G401 (cell line): Measurements from ENCODE around the gene EXD3. TPM values are rescaled to one million over a fixed set of nuclear protein-coding genes. Genes with fewer than 3 reads are reported as not detected.
"Not testable (repeated sequence)": the region's sequence is repeated elsewhere in the genome, so short reads cannot be mapped to it uniquely, and the experiment has no call there.

ENCODE experiments used
- DNase-seq: peaks from one replicate; pipeline ENCODE4 v3.0.0-alpha.2; 2015; ENCODE audit warnings: low spot score
- in situ Hi-C: cut with HindIII; loops from 2 replicates; pipeline ENCODE4 v1.10.0; 2016; ENCODE audit warnings: low sequenced_read_pairs, mixed read lengths
- total RNA-seq: library from RNA; depleted of rRNA; stranded (reverse); fragments of >200 nt; shearing (Covaris generic); gene quantifications from 2 replicates; pipeline ENCODE4 v1.2.3, GENCODE V29; 2014; rRNA removed

The EXD3 gene, protein sequence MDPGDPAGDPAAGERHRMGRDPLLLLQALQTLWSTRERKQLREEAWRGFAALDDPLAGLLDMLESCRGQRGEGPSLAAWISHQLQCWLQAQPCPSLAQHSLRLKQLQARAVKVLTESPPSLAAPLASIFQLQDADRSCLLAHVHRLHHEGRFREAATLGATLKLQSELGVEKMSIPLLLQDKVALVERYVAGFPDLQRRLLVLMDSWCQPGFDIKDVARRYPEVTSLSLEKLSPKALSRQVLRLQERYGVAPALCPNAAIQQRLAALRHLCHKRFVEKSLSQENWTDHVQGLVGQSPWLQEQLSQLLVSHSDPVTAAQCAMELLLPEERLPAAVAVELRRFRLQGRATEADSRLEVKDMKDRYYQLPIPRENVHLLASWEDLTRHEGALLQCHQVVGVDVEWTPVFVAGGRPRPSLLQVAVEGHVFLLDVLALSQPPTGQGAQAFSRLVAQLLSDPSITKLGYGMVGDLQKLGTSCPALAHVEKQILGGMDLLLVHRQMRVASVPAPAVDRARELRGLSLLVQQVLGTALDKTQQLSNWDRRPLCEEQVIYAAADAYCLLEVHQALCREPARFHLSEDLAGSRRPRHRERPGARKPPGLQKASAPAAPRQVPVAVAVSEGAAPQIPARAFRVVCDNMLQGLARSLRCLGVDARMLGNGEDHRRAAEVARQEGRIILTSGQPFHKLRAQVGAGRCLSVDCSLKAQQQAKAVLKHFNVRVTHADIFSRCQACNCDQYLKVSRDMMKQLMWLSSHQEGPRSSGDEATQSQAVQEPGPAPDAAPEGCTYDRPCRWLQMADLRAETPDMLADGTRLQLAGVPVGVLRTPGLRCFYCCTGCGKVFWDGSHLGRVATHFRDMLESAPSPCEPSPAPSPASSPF
- 4.8 and 7.9 TPM in 2 replicates for total RNA-seq

DNA sequence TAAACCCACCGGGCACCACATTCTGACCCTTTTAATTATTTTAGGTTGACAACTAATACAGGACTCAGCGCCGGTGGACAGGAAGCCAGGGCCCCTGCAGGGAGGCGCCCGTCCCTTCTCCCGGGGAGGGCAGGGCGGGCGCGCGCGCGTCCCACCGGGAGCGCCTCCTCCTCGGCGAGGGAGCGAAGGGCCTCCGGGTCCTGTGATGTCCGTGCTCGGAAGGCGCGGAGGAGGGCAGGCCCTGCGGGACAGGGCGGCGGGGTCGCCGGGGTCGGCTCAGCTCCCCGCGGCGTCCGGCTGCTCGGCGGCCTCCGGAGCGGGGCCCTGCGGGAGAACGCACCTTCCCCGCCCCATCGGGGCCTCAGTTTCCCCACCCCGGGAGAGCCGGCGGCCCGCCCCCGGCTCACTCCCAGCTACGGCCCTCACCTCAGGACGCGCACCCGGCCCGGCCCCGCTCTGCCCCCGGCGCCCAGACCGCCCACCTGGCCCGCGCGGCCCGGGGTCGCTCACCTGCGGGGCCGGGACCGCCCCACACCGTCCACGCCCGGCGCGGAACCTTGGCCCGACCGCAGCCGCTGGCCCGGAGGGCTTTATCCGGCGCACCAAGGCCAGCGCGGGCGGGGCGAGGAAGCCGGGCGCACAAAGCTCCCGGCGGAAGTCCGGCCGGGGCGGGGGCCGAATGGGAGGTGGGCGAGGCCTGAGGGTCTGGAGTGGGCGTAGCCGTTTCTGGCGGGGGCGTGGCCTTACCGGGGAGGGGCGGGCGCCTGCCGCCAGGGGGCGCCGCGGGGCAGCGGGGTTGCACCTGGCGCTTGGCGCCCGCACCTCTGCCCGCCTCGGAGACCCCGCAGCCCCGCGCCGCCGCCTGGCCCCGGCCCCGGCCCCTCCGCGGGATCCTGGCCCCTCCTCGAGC lies at the start of gene EXD3, which contains the start of gene NOXA1:
Gene EXD3 (minus strand): TSS at position 559 of the 910 bp plus-strand sequence. CDS start 27,805 bp downstream, outside the sequence.
Gene NOXA1 (plus strand): TSS at position 790 of the 910 bp plus-strand sequence. CDS start 137 bp downstream, outside the sequence.
- DNase-seq = peak; percentile 86
- in situ Hi-C loops = no loop called here

DNA sequence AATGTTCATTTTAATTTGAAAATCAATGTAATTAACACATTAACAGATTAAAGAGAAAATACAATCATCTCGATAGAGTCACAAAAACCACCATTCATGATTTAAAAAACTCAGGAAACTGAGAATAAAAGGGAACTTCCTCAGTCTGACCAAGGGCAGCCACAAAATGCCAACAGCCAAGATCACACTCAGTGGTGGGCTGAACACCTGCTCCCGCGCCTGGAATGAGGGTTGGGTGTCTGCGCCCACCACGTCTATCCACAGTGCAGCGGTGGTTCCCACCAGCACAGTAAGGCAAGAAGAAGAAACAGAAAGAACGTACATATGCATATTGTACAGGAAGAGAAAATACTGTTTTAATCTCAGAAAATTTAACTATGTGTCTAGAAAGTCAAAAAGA lies 47.8 kb upstream of the EXD3 start:
- in situ Hi-C loops = no loop called here
- DNase-seq = no peak

DNA sequence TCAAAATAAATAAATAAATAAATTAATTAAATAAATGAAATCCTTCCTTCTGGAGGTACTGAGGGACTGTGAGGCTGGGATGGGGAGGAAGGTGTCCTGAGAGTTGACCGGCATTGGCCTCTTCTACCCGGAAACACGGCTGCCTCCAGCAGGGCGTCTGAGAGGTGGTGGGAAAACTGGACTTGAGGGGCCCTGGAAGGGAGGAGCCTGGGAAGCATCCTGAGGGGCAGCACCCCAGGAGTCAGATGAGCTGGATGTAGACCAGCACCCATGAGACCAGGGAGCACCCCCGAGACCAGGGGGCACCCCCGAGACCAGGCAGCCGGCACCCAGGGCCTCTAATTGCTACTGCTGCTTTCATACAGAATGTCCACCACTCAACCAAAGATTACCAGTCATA lies 44.9 kb upstream of the EXD3 start:
- in situ Hi-C loops = no loop called here
- no peak for DNase-seq

DNA sequence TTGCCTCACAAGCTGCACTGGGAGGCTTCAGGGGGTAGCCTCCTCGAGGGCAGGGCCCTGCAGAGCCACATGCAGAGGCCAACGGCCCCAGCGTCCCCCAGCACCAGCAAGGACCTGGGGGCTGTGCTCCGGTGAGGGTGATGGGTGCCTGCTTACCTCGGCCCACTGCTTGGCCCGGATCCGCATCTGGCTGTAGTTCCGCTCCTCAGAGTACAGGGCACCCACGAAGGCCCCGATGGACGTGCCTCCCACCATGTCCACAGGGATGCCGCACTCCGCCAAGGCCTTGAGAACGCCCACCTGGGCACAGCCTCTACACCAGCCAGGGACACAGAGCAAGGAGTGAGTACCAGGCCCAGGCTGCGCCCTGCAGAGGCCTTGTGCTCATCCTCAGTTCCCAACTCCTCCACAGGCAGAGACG lies 44.2 kb upstream of the EXD3 start:
- in situ Hi-C loops = no loop called here
- no peak for DNase-seq

DNA sequence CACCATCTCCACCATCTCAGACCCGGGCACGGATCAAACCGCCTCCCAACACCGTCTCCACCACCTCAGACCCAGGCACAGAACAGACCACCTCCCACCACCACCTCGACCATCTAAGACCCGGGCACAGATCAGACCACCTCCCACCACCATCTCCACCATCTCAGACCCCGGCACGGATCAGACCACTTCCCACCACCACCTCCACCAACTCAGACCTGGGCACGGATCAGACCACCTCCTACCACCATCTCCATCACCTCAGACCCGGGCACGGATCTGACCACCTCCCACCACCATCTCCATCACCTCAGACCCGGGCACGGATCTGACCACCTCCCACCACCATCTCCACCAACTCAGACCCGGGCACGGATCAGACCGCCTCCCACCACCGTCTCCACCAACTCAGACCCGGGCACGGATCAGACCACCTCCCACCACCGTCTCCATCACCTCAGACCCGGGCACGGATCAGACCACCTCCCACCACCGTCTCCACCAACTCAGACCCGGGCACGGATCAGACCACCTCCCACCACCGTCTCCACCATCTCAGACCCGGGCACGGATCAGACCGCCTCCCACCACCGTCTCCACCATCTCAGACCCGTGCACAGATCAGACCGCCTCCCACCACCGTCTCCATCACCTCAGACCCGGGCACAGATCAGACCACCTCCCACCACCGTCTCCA lies 43.6 kb upstream of the EXD3 start:
- in situ Hi-C loops, DNase-seq: not testable (repeated sequence)

DNA sequence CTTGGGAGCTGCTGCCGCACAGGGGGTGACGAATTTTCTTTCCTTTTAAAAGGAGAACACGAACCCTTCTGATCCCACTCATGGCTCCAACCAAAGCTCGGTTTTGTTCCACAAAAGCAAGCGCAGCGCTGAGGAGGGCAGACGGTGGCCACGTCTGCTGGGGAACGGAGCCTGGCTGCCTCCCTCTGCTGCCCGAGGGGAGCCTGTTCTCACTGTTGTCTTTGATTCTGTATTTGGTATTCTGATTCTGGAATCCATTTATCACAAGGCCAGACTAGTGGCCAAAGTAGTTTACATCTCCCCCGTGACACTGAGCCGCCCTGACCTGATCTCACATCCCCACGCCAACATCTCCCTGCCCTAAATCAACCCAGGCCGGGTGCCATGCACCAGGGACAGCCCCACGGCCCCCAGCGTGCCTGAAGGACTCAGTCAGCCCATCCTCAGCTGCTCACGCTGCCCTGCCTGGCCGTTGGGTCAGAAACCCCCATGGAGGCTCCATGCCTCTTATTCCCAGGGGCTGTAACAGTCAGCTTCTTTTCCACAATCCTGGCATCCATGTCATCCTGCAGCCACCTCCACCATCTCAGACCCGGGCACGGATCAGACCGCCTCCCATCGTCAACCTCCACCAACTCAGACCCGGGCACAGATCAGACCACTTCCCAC lies 42.9 kb upstream of the EXD3 start:
- DNase-seq = no peak
- in situ Hi-C loops = no loop called here

DNA sequence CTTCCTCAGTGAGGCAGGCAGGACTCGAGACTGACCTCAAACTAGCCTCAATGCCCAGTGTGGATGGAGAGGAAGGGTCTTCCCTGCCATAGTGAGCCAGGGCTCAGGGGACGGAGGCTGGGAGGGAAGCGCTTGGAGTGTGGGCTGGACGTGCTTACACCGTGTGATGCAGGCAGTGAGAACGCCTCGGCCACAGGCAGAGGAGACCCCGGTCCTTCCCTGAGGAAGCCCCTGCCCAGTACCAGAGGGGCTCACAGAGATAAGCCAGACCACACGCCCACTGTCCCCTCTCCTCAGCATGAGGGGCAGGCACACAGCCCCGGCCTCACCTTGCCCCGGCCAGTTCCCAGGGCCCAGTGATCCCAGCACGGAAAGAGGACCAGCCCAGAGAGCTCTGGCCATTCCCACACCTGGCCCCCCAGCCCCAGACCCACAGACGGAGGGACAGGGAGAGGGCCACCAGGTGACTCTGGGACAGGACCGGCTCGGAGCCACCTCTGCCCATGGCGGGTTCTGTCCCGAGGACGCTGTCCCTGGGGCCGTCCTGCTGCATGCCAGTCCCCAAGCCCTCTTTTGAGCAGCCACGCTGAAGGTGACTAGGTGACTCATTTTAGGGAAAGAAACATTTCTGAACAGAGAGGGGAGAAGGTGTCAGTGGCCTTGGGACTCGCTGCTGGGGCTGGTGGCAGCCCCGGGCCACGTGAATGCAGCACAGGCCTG lies 42.2 kb upstream of the EXD3 start:
- in situ Hi-C loops = no loop called here
- no peak for DNase-seq

DNA sequence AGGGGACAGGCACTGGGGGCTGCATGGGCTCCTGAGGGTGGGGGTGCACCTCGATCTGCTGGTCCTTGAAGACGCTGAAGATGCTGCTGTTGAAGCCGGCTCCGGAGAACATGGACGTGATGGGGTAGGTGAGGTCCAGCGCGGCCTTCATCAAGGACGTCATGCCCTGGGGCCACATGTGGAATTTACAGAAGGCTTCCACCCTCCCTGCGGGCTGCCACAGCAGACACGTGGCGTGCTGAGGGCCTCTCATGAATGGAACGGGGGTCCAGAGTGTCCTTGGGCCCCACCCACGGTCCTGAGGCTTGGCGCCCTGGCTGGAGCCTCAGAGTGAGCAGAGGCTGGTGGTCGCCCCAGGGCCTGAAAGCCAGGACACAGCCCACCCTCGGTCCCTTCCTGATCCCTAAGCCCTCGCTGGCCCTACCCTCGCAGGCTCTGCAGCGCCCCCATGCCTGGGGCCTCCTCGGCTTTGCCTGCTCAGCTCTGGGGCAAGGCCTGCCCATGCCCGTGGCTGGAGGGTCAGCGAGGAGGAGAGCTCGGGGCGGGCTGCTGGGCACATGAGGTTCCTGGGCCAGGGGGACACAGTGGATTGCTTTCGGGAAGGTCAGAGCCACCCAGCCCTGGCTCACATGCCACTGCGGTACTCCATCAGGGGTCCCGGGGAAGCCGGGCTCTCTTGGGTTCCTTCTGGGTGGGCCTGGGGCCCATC lies 41.5 kb upstream of the EXD3 start:
- DNase-seq = no peak
- in situ Hi-C loops = no loop called here

DNA sequence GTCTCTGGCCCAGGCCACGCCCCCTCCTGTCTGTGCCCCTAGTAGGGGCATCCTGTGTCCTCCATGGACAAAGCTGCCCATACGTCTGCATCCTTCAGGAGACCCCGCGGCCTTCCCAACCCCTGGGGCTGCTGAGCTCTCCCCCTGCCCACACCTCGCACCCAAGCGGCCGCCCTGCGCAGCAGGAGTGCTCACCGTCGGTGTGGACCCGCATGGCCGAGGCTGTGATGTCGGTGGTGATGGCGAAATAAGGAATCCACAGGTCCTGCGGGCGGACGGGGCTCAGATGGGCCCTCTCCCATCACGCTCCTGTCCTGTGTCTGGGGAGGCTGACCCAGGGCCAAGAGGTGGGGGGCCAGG lies 40.9 kb upstream of the EXD3 start:
- in situ Hi-C loops = no loop called here
- no peak for DNase-seq

DNA sequence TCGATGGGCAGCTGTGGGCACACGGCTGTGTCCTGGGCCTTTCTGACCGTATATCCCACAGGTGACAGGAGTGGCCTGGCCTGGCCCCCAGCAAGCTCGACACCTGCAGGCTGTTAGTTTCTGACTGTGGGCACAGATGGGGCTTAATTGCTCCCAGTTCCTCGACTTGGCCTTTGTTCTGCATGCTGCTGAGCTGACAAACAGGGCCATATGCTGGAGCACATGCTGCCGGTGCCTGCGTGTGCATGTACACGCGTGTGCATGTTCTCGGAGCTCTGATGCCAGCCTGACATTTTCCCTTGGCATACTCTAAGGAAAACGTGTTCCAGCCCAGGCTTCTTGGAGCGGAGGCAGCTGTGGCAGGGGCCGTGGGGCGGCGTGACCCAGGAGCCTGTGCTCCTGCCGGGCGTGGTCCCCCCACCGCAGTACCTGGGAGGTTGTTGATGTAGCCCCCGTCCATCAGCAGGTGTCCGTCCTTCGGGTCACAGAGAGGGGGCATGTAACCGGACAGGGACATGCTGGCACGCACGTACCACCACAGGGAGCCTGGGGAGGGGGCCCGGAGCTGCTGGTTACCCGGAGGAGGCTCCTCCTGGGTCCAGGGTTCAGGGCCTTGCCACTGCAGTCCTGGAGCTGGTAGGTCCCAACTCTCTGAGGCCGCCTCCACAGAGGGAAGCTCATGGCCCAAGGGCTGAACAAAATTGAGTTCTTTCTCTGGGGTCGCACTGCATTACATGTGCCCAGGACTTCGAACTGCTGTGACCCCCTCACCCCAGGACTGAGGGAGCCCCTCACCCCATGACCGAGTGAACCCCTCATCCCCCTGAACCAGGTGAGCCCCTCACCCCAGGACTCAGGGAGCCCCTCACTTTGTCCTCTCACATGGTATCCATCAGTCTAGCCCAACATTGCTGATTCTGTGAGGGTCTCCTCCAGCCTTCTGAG lies 40.3 kb upstream of the EXD3 start:
- in situ Hi-C loops = no loop called here
- peak; percentile 95 for DNase-seq

DNA sequence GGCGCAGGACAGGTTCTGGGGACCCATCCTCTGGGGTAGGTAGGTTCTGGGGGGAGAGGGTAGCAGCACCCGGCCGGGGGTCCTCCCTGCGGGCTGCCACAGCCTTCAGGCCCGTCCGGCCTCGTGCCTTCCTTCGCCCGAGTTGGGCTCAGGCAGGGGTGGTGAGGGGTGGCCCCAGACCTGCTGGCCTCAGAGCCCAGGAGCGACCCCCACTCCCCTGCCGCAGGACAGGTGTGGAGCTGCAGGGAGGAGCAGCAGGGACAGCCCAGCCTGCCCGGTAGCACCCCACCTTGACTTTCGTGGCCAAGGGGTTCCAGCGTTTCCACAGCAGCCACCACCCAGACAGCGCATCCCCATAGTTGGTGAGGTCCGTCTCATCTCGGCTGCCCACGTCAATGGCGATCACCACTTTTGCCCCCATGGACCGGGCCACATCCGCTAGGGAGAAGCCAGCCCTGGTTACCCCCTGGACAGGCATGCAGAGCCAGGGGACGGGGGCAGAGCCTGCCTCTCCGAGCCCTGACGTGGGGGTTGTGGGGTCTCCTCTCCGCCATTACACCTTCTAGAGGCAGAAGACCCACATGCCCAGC lies 39.5 kb upstream of the EXD3 start:
- in situ Hi-C loops = no loop called here
- DNase-seq = no peak

DNA sequence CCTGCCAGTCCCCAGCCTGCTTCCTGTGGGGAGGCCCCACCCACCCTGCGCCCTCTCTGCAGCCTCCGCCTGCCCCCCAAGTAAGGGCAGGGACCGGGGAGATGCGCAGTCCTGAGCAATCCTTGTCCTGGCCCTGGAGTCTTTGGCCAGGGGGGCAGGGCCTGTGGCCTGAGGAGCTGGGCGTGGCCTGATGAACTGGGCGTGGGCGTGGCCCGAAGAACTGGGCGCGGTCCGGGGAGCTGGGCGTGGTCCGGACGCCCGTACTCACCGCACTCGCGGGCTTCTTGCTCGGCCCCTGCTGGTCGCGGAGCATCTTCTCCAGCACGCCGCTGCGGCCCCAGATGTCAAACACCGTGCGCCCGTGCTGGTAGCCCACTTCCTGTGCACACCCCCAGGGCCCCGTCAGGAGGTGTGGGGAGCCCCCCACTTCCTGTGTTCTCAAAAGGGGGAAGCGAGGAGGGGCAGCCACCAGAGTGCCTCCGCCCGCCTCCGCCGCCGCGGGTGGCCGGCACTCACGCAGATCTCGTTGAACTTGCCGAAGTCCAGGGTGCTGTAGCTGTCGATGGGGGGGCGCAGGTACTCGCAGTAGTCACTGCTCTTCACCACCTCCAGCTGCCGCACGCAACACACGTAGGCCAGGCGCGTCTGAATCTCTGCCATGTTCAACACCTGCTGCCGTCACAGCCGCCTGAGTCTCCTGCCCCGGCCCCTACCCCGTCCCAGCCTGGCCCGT lies 38.9 kb upstream of the EXD3 start:
- DNase-seq = no peak
- in situ Hi-C loops = no loop called here

DNA sequence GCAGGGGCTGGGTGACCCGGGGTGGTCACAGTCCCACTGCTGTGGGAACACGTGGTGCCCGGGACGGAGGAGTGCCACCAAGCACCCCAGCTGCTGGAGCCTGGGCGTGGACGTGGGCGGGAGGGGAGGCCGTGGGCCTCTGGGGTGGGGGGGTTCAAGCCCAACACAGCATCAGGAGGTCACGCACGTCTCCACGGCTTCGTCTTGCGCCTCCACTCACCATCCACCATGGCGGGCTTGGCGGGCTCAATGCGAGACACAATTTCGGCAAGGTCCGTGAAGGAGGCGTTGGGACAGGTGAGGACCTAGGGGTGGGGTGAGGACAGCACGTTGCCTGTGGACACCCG lies 38.3 kb upstream of the EXD3 start:
- DNase-seq = no peak

DNA sequence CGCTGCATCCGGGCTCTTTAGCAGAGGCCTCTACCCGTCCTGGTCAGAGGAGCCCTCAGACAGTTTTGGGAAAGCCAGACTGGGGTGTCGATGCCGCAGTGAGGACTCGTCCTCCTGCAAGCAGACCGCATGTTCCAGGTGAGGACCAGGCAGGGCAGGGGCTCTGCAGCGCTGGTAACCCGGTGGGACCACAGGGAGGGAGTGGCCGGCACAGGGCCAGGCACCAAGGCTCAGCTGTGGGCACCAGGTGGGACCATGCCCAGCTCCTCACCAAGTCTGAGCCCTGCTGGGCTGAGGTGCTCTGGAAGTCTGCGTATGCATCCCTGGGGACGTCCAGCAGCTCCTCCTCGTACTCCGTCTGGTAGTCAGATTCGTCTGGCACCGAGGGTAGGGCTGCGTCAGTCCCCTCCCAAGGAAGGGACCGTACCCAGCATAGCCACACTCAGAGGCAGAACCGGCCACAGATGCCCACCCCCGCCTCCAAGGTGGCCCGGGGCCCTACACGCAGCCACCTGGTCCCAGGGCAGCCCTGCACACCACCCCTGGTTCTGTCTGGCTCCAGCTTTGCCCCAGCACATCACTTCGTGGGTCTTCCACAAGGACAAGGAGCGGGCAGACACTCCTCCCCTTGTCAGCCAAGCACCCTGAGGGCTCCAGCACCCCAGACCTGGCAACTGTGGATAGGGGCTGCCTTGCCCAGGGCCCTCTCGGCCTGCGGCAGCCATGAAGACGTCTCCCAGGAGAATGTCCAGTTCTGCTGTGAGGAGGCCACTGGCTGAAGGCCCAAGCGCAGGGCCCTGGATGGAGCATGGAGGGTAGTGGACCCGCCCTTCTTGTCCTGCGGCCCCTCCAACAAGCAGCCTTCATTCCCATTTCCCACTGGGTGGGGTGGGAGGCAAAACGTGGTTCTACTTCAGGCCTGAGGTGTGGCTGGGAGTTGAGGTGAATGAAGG lies 37.7 kb upstream of the EXD3 start:
- DNase-seq = no peak
- in situ Hi-C loops = no loop called here

More for the DNA sequence above, 38.3 kb upstream of the EXD3 start:
- in situ Hi-C loops = no loop called here
